T-helper 2 cell (primary cell): ENCODE results near the gene BHLHE41.
A peak's percentile ranks its signal among the peaks of the same experiment; 100 is the strongest.

Experiments used
- DNase-seq, 5 experiments: peaks; one replicate each; pipeline versions ENCODE4 v3.0.0 to v3.0.0-alpha.2; 2012 to 2022

The BHLHE41 gene

GRCh38 chr12:26113853-26114719, 10.8 kb downstream of the BHLHE41 start:
- DNase-seq: peak in 4 of 5 experiments; percentile 30 to 82 (median 58)

GRCh38 chr12:26113181-26113654, 11.6 kb downstream of the BHLHE41 start:
- DNase-seq: no peak

GRCh38 chr12:26112703-26113147, 12.1 kb downstream of the BHLHE41 start:
- no peak for DNase-seq

GRCh38 chr12:26112232-26112631, 12.6 kb downstream of the BHLHE41 start:
- no peak for DNase-seq

- DNase-seq: no peak
These were observed 15.4 kb downstream of the BHLHE41 start for GRCh38 chr12:26109343-26109881.

- no peak for DNase-seq
These were observed 15.9 kb downstream of the BHLHE41 start for GRCh38 chr12:26108915-26109314.

GRCh38 chr12:26106347-26106746, 18.5 kb downstream of the BHLHE41 start:
- no peak for DNase-seq

- DNase-seq: no peak
These were observed 21.9 kb downstream of the BHLHE41 start for GRCh38 chr12:26102953-26103352.

- no peak for DNase-seq
These were observed 23.1 kb downstream of the BHLHE41 start for GRCh38 chr12:26101763-26102162.

GRCh38 chr12:26101350-26101734, 23.5 kb downstream of the BHLHE41 start:
- no peak for DNase-seq

GRCh38 chr12:26100666-26101349, 24.0 kb downstream of the BHLHE41 start:
- DNase-seq: no peak

- peak in 3 of 5 experiments; percentile 17 to 45 (median 20) for DNase-seq
These were observed 27.6 kb downstream of the BHLHE41 start for GRCh38 chr12:26097046-26097878.

GRCh38 chr12:26096036-26096435, 28.8 kb downstream of the BHLHE41 start:
- DNase-seq: no peak

GRCh38 chr12:26095186-26095585, 29.7 kb downstream of the BHLHE41 start:
- no peak for DNase-seq

- peak in 1 of 5 experiments; percentile 14 for DNase-seq
These were observed 32.3 kb downstream of the BHLHE41 start for GRCh38 chr12:26092346-26093105.

- DNase-seq: no peak
These were observed 33.0 kb downstream of the BHLHE41 start for GRCh38 chr12:26091822-26092221.

GRCh38 chr12:26090836-26091510, 33.9 kb downstream of the BHLHE41 start:
- DNase-seq: no peak

GRCh38 chr12:26088998-26089397, 35.8 kb downstream of the BHLHE41 start:
- DNase-seq: no peak

GRCh38 chr12:26086936-26087335, 37.9 kb downstream of the BHLHE41 start:
- no peak for DNase-seq

- DNase-seq: no peak
These were observed 43.9 kb downstream of the BHLHE41 start for GRCh38 chr12:26080911-26081310.
